Neural progenitor cell (in vitro differentiated cells): ENCODE data around the gene CCL16. TPM values are rescaled to one million over a fixed set of nuclear protein-coding genes. Genes with fewer than 3 reads are reported as not detected.

Experiments used
- DNase-seq: peaks from one replicate; pipeline ENCODE4 v3.0.0-alpha.2; 2016; ENCODE audit warnings: low spot score
- H2AFZ ChIP-seq: fragments of 200-600 bp; sonication (generic); replicated peaks from 2 replicates; pipeline ENCODE4 v1.6.1; 2016; ENCODE audit warnings: antibody characterized with exemption
- H3F3A ChIP-seq: fragments of 200-600 bp; sonication (generic); 2 replicates; pipeline ENCODE4 v1.6.1; 2016; ENCODE audit warnings: antibody characterized with exemption, low read depth
- H3K27ac ChIP-seq: fragments of 200-600 bp; sonication (generic); 2 replicates; pipeline ENCODE4 v1.5.1; 2016; ENCODE audit warnings: mild to moderate bottlenecking
- H3K27me3 ChIP-seq: fragments of 200-600 bp; sonication (generic); 2 replicates; pipeline ENCODE4 v1.6.1; 2016; ENCODE audit warnings: mild to moderate bottlenecking, moderate library complexity
- H3K36me3 ChIP-seq: fragments of 200-600 bp; sonication (generic); 2 replicates; pipeline ENCODE4 v1.5.1; 2016
- H3K4me1 ChIP-seq: fragments of 200-600 bp; sonication (generic); 2 replicates; pipeline ENCODE4 v1.6.1; 2016; ENCODE audit warnings: mixed run types
- H3K4me2 ChIP-seq: fragments of 200-600 bp; sonication (generic); 2 replicates; pipeline ENCODE4 v1.6.1; 2016
- H3K4me3 ChIP-seq: fragments of 200-600 bp; sonication (generic); 2 replicates; pipeline ENCODE4 v1.5.1; 2016
- H3K79me2 ChIP-seq: fragments of 200-600 bp; sonication (generic); 2 replicates; pipeline ENCODE4 v1.6.1; 2016; ENCODE audit warnings: low read depth
- H3K9ac ChIP-seq: fragments of 200-600 bp; sonication (generic); 2 replicates; pipeline ENCODE4 v1.6.1; 2016
- H3K9me3 ChIP-seq: fragments of 200-600 bp; sonication (generic); 2 replicates; pipeline ENCODE4 v1.5.1; 2016; ENCODE audit warnings: low read depth
- H4K20me1 ChIP-seq: fragments of 200-600 bp; sonication (generic); 2 replicates; pipeline ENCODE4 v1.6.1; 2016; ENCODE audit warnings: low read depth
- H3K27ac Mint-ChIP-seq: 3 replicates; pipeline ENCODE4 v1.8.0; 2021; ENCODE audit warnings: mixed read lengths
- H3K27me3 Mint-ChIP-seq: 2 replicates; pipeline ENCODE4 v1.8.0; 2022; ENCODE audit warnings: low read depth, mild to moderate bottlenecking, inconsistent platforms, moderate library complexity, mixed read lengths; ENCODE audit not compliant: insufficient read depth
- H3K36me3 Mint-ChIP-seq: 3 replicates; pipeline ENCODE4 v1.8.0; 2021; ENCODE audit warnings: mixed read lengths
- H3K4me1 Mint-ChIP-seq: 3 replicates; pipeline ENCODE4 v1.8.0; 2021; ENCODE audit warnings: mixed read lengths
- H3K4me3 Mint-ChIP-seq: 3 replicates; pipeline ENCODE4 v1.8.0; 2021; ENCODE audit warnings: mild to moderate bottlenecking, moderate library complexity, mixed read lengths
- H3K9me3 Mint-ChIP-seq: 3 replicates; pipeline ENCODE4 v1.8.0; 2020; ENCODE audit warnings: mixed read lengths
- CTCF ChIP-seq: fragments of 200-600 bp; sonication (generic); IDR thresholded peaks from 2 replicates; pipeline ENCODE4 v1.5.1; 2017; ENCODE audit warnings: antibody characterized with exemption, mild to moderate bottlenecking
- EZH2 ChIP-seq: fragments of 200-600 bp; sonication (generic); IDR thresholded peaks from 2 replicates; pipeline ENCODE4 v1.6.1; 2017; ENCODE audit warnings: antibody characterized with exemption, mild to moderate bottlenecking, moderate library complexity
- EZH2phosphoT487 ChIP-seq: fragments of 200-600 bp; sonication (generic); IDR thresholded peaks from 2 replicates; pipeline ENCODE4 v1.6.1; 2017; ENCODE audit warnings: antibody characterized with exemption
- total RNA-seq: library from RNA; depleted of rRNA; stranded (reverse); fragments of >200 nt; gene quantifications from 2 replicates; pipeline ENCODE4 v1.2.3, GENCODE V29; 2015; ENCODE audit warnings: low replicate concordance

The CCL16 gene
- total RNA-seq, 1 donor from 2014 or later, result not detected

GRCh38 chr17:36008998-36009665 lies 27.8 kb upstream of the CCL16 start:
- H3K36me3 ChIP-seq, result no peaks in the 10 kb centered on the region
- H3K9me3 ChIP-seq, result no peaks in the 10 kb centered on the region
- Mint-ChIP-seq H3K4me1 (no peaks in the 10 kb centered on the region), H3K36me3 (no peaks in the 10 kb centered on the region), H3K4me3 (no peak overlapping the region), H3K27me3 (no peaks in the 10 kb centered on the region), H3K9me3 (peaks cover 14% of the 10 kb centered on the region), H3K27ac (no peak overlapping the region)
- no peak overlapping the region for H3K4me2 ChIP-seq
- H3K27ac ChIP-seq, result no peak overlapping the region
- H3K27me3 ChIP-seq, result no peaks in the 10 kb centered on the region
- no peaks in the 10 kb centered on the region for H3K79me2 ChIP-seq
- H3K4me1 ChIP-seq, result no peaks in the 10 kb centered on the region
- no peak overlapping the region for H3K4me3 ChIP-seq
- no peak overlapping the region for H2AFZ ChIP-seq
- H4K20me1 ChIP-seq, result no peaks in the 10 kb centered on the region
- TF ChIP-seq CTCF (peak; percentile 51), EZH2 (no peak)
- H3F3A ChIP-seq, result no peaks in the 10 kb centered on the region
- DNase-seq, result no peak
- H3K9ac ChIP-seq, result no peak overlapping the region

- Mint-ChIP-seq H3K4me1 (peaks cover 15% of the 10 kb centered on the region), H3K27ac (no peak overlapping the region), H3K9me3 (peaks cover 3% of the 10 kb centered on the region), H3K36me3 (no peaks in the 10 kb centered on the region), H3K4me3 (no peak overlapping the region), H3K27me3 (peaks cover 3% of the 10 kb centered on the region)
- Histone ChIP-seq H3K27me3 (no peaks in the 10 kb centered on the region), H3K9ac (no peak overlapping the region), H2AFZ (no peak overlapping the region), H3K9me3 (no peaks in the 10 kb centered on the region), H3K4me1 (no peaks in the 10 kb centered on the region), H3F3A (no peaks in the 10 kb centered on the region), H3K27ac (no peak overlapping the region), H3K36me3 (no peaks in the 10 kb centered on the region), H3K4me3 (no peak overlapping the region), H4K20me1 (no peaks in the 10 kb centered on the region), H3K4me2 (no peak overlapping the region), H3K79me2 (no peaks in the 10 kb centered on the region)
- no peak for TF ChIP-seq EZH2
- no peak for TF ChIP-seq EZH2phosphoT487
- TF ChIP-seq CTCF, result no peak
- DNase-seq, result no peak
Measured at GRCh38 chr17:36004594-36005108, 23.4 kb upstream of the CCL16 start.

GRCh38 chr17:36002631-36003030 lies 21.3 kb upstream of the CCL16 start:
- H3K4me1 ChIP-seq, result no peaks in the 10 kb centered on the region
- no peak overlapping the region for H2AFZ ChIP-seq
- DNase-seq, result no peak
- Mint-ChIP-seq H3K9me3 (peaks cover 3% of the 10 kb centered on the region), H3K4me1 (peaks cover 15% of the 10 kb centered on the region), H3K4me3 (no peak overlapping the region), H3K36me3 (no peaks in the 10 kb centered on the region), H3K27ac (no peak overlapping the region), H3K27me3 (peaks cover 3% of the 10 kb centered on the region)
- no peaks in the 10 kb centered on the region for H3K9me3 ChIP-seq
- H3F3A ChIP-seq, result no peaks in the 10 kb centered on the region
- no peaks in the 10 kb centered on the region for H4K20me1 ChIP-seq
- H3K79me2 ChIP-seq, result no peaks in the 10 kb centered on the region
- no peak overlapping the region for H3K9ac ChIP-seq
- no peak overlapping the region for H3K27ac ChIP-seq
- H3K4me2 ChIP-seq, result no peak overlapping the region
- no peaks in the 10 kb centered on the region for H3K36me3 ChIP-seq
- H3K4me3 ChIP-seq, result no peak overlapping the region
- H3K27me3 ChIP-seq, result no peaks in the 10 kb centered on the region
- TF ChIP-seq EZH2phosphoT487 (no peak), EZH2 (no peak), CTCF (no peak)
